Stimulated activated CD4-positive, alpha-beta T cell treated with anti-CD3 and anti-CD28 coated beads, Interleukin-2, amount 100 ng/mL, for 48 hours (primary cell): Measurements from ENCODE around the gene SOX13.
A peak's percentile ranks its signal among the peaks of the same experiment; 100 is the strongest.

Source experiments
- DNase-seq, 2 donors: peaks; one replicate each; pipeline ENCODE4 v3.0.0-alpha.2; 2020

SOX13 gene

GRCh38 chr1:204108312-204109141 lies 35.6 kb downstream of the SOX13 start:
- DNase-seq: no peak

- DNase-seq: no peak
These were observed 38.1 kb downstream of the SOX13 start for GRCh38 chr1:204110894-204111633.

GRCh38 chr1:204112876-204113730 lies 40.2 kb downstream of the SOX13 start:
- no peak for DNase-seq

DNA sequence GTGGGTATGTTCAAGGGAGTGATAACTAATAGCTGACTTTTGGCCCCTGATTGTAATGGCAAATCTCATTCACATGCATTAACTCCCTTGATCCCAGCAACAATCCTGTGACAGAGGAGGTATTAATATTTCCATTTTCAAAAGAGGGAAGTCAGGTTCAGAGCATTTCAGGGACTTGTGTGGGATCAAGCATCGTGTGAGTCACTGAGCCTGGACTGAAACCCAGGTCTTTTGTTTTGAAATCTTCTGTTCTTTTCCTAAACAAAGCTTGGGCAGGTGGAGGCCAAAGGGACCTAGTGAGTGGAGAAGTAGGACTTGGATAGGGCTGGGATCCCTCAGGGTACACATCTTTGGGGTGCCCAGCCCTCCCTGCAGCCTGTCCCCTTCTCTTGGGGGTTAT lies 41.0 kb downstream of the SOX13 start:
- no peak for DNase-seq

- DNase-seq: no peak
These were observed 41.7 kb downstream of the SOX13 start for GRCh38 chr1:204114606-204115005.

- no peak for DNase-seq
These were observed 42.2 kb downstream of the SOX13 start for GRCh38 chr1:204115116-204115515.

GRCh38 chr1:204116539-204116938 lies 43.6 kb downstream of the SOX13 start:
- no peak for DNase-seq

DNA sequence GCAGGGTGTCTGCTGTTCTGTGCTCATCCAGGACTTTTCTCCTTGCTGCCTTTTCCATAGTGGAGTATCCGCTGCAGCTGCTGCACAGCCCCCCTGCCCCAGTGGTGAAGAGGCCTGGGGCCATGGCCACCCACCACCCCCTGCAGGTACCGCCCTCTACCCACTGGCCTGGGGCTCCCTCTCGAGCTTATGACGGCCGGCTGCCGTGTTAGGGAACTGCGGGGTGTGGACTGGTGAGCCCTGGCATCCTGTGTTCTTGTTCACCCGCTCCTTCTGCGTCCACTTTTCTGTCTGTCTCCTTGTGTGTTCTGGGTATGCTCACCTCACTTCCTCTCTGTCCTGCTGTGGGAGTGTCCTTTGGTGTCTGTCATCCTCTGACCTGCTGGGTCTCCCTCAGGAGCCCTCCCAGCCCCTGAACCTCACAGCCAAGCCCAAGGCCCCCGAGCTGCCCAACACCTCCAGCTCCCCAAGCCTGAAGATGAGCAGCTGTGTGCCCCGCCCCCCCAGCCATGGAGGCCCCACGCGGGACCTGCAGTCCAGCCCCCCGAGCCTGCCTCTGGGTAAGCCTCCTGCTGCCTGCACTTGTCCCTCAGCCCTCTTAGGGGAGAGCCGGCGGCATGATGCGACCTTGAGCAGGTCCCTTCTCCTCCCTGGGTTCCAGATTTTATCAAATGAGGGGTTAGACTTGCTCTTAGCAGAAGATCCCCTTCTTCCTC lies 49.1 kb downstream of the SOX13 start:
- DNase-seq: no peak

GRCh38 chr1:204123376-204123775 lies 50.5 kb downstream of the SOX13 start:
- DNase-seq: no peak

GRCh38 chr1:204124639-204125038 lies 51.7 kb downstream of the SOX13 start:
- DNase-seq: no peak

- DNase-seq: no peak
These were observed 52.9 kb downstream of the SOX13 start for GRCh38 chr1:204125759-204126351.

DNA sequence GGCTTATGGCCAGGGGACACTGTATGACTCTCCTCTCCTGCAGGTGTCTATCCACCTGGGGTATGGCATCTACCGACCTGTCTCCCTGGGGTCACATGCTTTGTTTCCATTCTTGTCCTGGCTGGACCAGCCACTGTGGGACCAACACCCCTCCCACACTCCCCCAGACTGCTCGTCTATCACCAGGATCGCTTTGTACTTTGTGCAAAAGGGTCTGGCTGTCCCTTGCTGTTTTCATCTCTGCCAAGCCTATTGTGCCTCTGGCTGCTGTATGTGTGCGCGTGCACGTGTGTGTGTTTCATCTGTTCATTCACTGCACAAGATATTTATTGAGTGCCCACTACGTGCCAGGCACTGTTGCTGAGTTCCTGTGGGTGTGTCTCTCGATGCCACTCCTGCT lies 53.5 kb downstream of the SOX13 start:
- DNase-seq: no peak

DNA sequence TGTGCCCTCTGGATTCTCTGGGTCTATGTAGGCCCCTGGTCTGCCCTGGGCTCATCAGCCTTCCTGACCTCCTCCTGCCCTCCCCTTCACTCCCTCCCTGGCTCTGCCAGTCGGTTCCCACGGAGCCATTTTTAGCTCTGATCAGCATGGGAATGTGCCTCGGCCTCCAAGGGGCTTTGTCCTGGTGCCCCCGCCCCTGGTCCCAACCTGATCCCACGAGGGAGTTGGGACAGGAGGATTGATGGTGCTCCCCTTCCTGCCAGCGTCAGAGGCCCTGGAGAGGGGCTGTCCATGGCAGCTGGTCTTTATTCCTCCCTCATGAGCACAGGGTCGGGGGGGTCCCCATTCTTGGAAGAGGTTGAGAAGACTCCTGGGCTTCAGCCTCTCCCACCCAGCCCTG lies 54.0 kb downstream of the SOX13 start:
- DNase-seq: no peak

DNA sequence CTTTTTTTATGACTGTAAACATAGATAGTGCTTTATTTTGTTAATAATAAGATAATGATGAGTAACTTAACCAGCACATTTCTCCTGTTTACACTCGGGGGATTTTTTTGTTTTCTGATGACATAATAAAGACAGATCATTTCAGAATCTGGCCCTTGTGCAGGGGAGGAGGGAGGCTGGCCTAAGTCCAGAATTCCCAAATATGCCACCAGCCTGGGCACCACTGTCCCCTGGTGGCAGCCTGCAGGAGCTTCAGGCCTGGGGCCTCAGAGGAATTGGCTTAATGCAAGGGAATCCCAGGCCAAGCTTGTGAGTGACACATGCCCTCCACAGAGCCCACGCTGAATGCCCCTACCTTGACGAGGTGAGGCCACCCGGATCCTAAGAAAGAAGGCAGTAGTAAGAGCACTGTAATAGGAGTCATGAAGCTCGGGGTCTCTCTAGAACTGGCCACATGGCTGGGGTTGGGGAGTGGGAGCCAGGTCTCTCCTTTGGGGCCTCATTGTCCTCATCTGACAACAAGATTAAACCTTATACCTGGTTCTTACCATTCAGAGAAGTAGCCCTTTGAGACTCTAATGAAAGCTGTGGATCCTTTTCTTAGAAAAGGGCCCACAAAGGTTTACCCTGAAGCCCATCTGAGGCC lies 54.8 kb downstream of the SOX13 start:
- DNase-seq: no peak

GRCh38 chr1:204128464-204128963 lies 55.6 kb downstream of the SOX13 start:
- DNase-seq: no peak

DNA sequence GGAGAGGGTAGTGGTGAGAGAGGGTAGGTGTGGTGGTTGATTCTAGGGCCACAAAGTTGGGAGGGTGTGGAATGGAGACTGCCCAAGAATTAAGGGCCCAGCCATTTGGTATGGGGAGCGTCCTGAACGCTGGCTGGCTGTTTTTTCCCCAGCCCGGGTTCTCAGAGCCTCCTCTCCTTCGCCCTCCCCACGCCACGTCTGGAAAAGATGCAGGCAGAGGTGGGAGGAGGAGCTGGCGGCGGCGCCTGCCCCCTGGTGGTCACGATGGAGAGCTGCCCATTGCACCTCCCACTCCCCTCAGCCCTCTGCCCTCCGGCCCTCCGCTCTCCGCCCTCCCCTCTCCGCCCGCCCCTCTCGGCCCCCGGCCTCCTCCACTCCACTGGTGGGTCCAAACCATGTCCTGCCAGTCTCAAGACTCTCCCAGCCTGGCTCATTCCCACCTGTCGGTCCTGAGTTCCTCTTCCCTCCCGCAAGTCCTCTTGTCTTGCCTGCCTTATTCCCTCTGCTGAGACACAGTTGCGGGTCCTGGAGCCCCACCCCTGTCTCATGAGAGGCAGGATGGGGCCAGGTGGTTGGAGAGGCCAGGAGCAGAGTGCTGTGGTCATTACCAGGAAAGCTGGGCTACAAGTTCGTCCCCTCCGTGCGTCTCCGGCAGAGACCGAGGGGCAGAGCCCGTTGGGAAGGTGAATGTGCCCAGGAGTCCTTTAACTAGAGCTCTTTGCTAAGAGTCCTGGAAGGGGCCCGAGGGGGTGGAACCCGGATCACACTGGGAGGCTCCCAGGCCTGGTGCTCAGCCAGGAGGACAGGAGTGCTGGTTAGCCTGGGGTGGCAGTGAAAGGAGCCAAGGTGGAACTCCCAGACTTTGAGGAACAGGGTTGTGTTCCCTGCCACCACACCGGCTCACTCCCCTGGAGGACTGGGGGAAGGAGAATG lies 56.3 kb downstream of the SOX13 start:
- DNase-seq: peak; percentile 50 to 63

DNA sequence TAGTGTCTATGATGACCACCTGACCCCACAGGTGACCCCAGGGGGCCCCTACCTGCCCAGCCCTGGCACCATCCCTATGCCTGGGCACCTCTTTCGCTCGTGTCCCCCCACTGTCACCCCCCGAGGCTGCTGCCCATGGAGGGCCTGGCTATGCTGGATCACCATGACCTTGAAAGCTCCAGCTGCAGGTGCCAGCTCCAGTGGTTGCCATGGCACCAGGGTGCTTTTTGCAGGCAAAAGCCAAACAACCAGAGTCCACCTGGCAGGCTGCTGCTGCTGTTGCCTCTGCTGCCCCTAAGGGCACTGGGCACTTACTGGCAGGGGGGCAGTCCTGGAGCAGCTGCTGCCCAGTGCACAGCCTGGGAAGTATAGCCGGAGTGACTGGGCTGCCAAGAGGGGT lies 57.3 kb downstream of the SOX13 start:
- DNase-seq: no peak

- DNase-seq: no peak
These were observed 58.3 kb downstream of the SOX13 start for GRCh38 chr1:204130981-204131892.

- DNase-seq: no peak
These were observed 59.1 kb downstream of the SOX13 start for GRCh38 chr1:204131978-204132377.
